GM18505 (cell line): Measurements from ENCODE around the gene CPLANE1.
"Not testable (repeated sequence)": the region's sequence is repeated elsewhere in the genome, so short reads cannot be mapped to it uniquely, and the experiment has no call there.

ENCODE experiments used
- ATAC-seq: cut with Tn5 transposase; IDR thresholded peaks from one replicate; pipeline ENCODE4 v1.9.1; 2021; ENCODE audit not compliant: unreplicated experiment
- POLR2A ChIP-seq: IDR thresholded peaks from 4 replicates; pipeline ENCODE4 v1.6.1; 2011; ENCODE audit warnings: borderline replicate concordance; ENCODE audit not compliant: insufficient read depth, insufficient read length; ENCODE audit errors: extremely low read depth

The CPLANE1 gene

DNA sequence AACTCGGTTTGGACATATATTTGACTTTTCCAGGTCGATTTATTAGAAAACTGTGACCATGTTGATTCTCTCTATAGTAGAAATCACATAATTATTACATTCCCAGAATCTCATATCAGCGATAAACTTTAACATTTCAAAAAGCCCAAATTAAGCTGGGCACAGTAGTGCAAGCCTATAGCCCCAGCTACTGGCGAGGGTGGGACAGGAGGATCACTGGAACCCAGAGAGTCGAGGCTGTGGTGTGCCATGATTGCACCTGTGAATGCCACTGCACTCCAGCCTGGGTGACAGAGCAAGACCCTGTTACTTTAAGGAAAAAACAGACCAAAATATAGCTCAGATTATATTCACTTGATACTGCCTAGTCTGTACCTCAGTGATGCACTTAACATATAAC is 128.9 kb downstream of the CPLANE1 start:
- no peak for ATAC-seq
- TF ChIP-seq POLR2A, result no peak

DNA sequence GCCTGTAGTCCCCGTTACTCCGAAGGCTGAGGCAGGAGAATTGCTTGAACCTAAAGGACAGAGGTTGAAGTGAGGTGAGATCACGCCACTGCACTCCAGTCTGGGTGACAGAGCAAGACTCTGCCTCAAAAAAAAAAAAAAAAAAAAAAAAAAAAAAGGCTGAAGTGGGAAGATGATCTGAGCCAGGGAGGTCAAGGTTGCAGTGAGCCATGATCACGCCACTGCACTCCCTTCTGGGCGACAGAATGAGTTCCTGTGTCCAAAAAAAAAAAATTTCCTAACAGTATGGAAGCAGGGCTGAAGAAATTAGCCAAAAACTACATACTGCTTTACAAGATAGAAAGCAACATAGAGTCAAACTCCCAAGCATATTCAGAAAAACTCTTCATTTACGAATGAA is 132.8 kb downstream of the CPLANE1 start:
- ATAC-seq, result no peak

GRCh38 chr5:37112383-37112991 is 136.7 kb downstream of the CPLANE1 start:
- ATAC-seq, result no peak
- TF ChIP-seq POLR2A, result no peak

More for the DNA sequence above, 132.8 kb downstream of the CPLANE1 start:
- TF ChIP-seq POLR2A, result no peak

DNA sequence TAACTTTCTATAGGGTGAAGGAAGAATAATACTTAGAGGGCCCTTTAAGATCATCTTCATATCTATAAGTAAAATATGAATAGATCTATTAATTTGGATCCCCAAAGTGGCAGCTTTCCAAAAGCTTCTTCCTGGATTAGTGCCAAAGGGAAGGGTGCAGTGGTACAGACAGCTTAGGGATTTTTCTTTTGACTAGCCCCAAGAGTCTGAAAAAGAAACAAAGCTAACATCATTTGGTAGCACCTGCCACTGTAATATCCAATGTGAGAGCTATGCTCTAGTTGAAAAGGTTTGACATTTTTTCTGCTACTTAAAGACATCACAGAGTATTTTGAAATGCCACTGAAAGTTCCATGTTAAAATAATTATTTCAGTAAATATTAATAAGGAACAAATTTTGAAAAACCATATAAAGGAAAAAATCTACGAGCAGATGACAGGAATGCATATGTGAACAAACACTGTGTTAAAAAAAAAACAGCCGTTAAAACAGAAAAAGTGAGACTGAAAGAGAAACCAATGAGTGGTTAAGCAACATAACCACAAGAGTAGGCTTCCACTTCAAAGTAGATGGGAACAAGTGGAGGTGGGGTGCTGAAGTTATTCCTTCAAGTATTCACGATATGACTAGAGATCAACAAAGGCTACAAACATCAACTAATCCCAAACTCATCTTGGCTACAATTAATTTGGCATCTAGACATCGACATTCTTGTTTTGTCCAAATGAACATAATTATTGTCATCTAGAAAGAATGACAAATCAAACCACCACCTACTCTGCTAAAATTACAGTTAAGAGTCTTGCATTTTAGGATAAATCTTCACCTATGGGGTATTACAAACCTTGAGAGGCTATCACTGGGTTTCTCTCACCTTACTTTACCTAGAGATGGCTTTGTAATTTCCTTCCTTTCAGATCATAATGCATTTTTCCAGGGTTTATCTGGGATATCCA is 137.5 kb downstream of the CPLANE1 start:
- peak; percentile 80 for ATAC-seq
- TF ChIP-seq POLR2A, result no peak

GRCh38 chr5:37110135-37110534 is 139.0 kb downstream of the CPLANE1 start:
- no peak for ATAC-seq
- no peak for TF ChIP-seq POLR2A

- no peak for ATAC-seq
- no peak for TF ChIP-seq POLR2A
Measured at GRCh38 chr5:37109338-37109737, 139.8 kb downstream of the CPLANE1 start.

DNA sequence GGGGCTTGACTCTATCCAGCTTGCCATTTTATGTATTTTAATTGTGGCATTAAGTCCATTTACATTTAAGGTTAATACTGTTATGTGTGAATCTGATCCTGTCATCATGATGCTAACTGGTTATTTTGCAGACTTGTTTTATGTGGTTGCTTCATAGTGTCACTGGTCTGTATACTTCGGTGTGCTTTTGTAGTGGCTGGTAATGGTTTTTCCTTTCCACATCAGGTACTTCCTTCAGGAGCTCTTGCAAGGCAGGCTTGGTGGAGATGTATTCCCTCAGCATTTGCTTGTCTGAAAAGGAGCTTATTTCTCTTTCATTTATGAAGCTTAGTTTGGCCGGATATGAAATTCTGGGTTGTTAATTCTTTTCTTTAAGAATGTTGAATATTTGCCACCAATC is 145.9 kb downstream of the CPLANE1 start:
- no peak for ATAC-seq
- TF ChIP-seq POLR2A, result no peak

- ATAC-seq, result not testable (repeated sequence)
Measured at GRCh38 chr5:37099267-37099666, 149.9 kb downstream of the CPLANE1 start.

DNA sequence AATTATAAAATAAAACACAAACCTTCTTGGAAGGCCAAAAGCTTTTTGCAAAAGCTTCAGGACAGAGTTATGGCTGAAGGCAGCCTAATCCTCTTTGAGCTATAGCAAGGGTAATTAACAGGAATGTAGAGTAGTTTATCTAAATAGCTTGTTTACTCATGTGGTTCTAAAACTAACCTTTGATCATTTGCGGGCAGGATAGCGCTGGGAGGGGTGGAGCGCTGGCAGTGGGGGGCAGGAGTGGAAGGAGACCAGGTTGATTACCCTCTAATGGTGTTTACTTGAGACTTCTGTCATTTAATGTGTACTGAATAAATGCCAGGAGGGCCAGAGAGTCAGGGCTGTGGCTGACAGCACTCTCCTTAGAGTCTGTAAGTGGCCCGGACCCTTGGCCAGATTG is 155.4 kb downstream of the CPLANE1 start:
- ATAC-seq, result not testable (repeated sequence)

GRCh38 chr5:37090781-37091180 is 158.4 kb downstream of the CPLANE1 start:
- no peak for TF ChIP-seq POLR2A
- ATAC-seq, result no peak

- TF ChIP-seq POLR2A, result no peak
- ATAC-seq, result no peak
Measured at GRCh38 chr5:37090123-37090726, 159.0 kb downstream of the CPLANE1 start.

DNA sequence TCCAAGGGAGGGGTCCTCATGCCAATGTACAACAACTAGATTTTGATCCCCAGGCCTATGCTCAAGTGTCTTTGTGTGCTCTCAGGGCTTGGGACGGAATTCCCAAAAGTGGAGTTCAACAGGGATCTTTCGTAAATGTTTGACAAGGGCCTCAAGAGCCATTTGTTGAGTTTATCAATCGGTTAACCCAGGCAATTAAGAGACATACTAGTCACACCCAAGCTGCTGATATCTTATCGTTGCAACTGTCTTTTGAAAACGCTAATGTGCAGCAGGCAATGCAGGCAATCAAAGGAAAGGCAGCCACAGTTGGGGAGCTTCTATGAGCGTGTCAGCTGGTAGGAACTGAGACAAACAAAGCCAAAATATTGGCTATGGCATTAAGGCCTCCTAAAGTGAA is 161.2 kb downstream of the CPLANE1 start:
- no peak for ATAC-seq
- no peak for TF ChIP-seq POLR2A

GRCh38 chr5:37086466-37087173 is 162.6 kb downstream of the CPLANE1 start:
- TF ChIP-seq POLR2A, result no peak
- ATAC-seq, result no peak

- not testable (repeated sequence) for ATAC-seq
Measured at GRCh38 chr5:37086026-37086425, 163.2 kb downstream of the CPLANE1 start.

GRCh38 chr5:37082977-37083376 is 166.2 kb downstream of the CPLANE1 start:
- ATAC-seq, result not testable (repeated sequence)
